Suprapubic skin (tissue), 4 donors: Measurements from ENCODE around the gene LAIR2. TPM values are rescaled to one million over a fixed set of nuclear protein-coding genes. Genes with fewer than 3 reads are reported as not detected.

Source experiments
- DNase-seq, 2 donors: peaks; one replicate each; pipeline ENCODE4 v3.0.0-alpha.2; 2019; ENCODE audit warnings: low spot score in 2 of 2
- H3K27ac ChIP-seq: fragments of 200-600 bp; sonication (generic); one replicate; pipeline ENCODE4 v1.5.1; 2019
- H3K27me3 ChIP-seq: fragments of 200-600 bp; sonication (generic); one replicate; pipeline ENCODE4 v1.5.1; 2019
- H3K36me3 ChIP-seq: fragments of 200-600 bp; sonication (generic); one replicate; pipeline ENCODE4 v1.5.1; 2019
- H3K4me1 ChIP-seq: fragments of 200-600 bp; sonication (generic); one replicate; pipeline ENCODE4 v1.5.1; 2019
- H3K4me3 ChIP-seq: fragments of 200-600 bp; sonication (generic); one replicate; pipeline ENCODE4 v1.5.1; 2019; ENCODE audit warnings: mild to moderate bottlenecking
- H3K9me3 ChIP-seq: fragments of 200-600 bp; sonication (generic); one replicate; pipeline ENCODE4 v1.5.1; 2019
- EP300 ChIP-seq: sonication (generic); formaldehyde crosslinking; IDR thresholded peaks from one replicate; pipeline ENCODE4 v1.6.1; 2017; ENCODE audit warnings: antibody characterized with exemption
- POLR2A ChIP-seq, 2 donors: fragments of 450-650 bp; IDR thresholded peaks; one replicate each; pipeline ENCODE4 v1.6.1; 2017; ENCODE audit warnings: antibody characterized with exemption in 2 of 2, mild to moderate bottlenecking in 2 of 2, moderate library complexity in 2 of 2
- POLR2AphosphoS5 ChIP-seq, 3 donors: sonication (generic); formaldehyde crosslinking; IDR thresholded peaks; one replicate each; pipeline ENCODE4 v1.6.1; 2017; ENCODE audit warnings: antibody characterized with exemption in 3 of 3
- WGBS: methylation state at CpG from one replicate; pipeline ENCODE4 v1.1.5; 2018; 5-methylcytosine and 5-hydroxymethylcytosine counted together
- total RNA-seq, 4 donors: library from RNA; depleted of rRNA; stranded (reverse); fragments of >200 nt; gene quantifications; one replicate each; pipeline ENCODE4 v1.1.0, GENCODE V29; 2016
- TF ChIP-seq, protein P1 (sequence below), 2 donors: fragments of 200-600 bp in 1 of 2; fragments of 450-650 bp in 1 of 2; sonication (generic) in 1 of 2; IDR thresholded peaks; one replicate each; pipeline ENCODE4 v1.5.1; 2016 to 2019; ENCODE audit warnings: antibody characterized with exemption in 2 of 2, mild to moderate bottlenecking in 1 of 2, moderate library complexity in 1 of 2

The LAIR2 gene
- total RNA-seq, 4 donors from 2014 or later, result not detected

DNA sequence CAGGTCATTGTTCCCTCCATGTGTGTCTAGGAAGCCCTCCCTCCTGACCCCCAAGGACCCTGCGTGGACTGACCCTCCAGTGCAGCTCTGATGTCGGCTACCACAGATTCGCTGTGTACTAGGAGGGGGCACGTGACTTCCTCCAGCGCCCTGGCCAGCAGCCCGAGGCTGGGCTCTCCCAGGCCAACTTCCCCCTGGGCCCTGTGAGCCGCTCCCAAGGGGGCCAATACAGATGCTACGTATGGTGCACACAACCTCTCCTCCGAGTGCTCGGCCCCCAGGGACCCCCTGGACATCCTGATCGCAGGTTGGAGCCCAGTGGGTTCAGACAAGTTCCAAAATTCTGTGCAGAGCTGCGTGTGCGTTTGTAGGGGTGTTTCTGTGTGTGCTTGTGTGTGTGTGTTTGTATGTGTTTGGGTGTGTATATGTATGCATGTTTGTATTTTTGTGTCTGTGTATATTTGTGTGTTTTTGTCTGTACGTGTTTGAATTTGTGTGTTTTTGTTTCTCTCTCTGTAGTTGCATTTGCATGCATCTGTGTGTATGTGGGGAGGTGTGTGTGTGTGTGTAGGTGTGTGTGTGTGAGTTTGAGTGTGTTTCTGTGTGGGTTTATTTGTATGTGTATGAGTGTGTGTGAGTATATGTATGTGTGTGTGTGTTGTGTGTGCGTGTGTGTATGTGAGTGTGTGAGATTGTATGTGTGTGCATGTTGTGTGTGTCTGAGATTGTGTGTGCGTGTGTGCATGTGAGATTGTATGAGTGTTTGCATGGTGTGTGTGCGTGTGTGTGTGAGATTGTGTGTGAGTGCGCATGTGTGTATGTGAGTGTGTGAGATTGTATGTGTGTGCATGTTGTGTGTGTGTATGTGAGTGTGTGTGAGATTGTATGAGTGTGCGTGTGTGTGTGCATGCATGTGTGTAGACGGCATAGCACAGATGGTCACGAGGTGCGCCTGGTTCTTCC, 49.6 kb downstream of the LAIR2 start:
- WGBS, result 78% methylated on average over 19 of the region's 22 CpGs

DNA sequence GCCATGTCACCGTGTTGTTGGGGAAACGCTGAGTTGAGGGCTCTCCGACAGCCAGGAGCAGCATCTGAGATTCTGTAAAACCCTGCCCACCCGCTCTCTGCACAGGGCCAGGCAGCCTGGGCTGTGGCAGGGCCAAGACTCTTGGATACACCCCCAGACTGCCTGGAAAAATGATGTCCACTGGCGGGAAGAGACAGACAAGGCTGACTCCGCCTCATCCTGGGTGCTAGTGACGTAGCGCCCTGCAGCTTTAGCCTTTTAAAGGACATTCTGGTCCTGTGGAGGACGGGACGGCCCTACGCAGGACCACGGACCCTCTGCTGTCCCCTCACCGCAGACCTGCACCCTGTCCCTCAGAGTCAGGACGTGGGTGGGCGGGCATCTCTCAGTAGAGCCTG, 50.3 kb downstream of the LAIR2 start:
- TF ChIP-seq POLR2AphosphoS5 (IDR thresholded peaks at IDR 0.05), result no peak
- no peak for TF ChIP-seq EP300
- TF ChIP-seq POLR2A (IDR thresholded peaks at IDR 0.05), result no peak
- Histone ChIP-seq H3K27ac (no peak overlapping the region), H3K9me3 (no peaks in the 10 kb centered on the region), H3K4me1 (no peaks in the 10 kb centered on the region), H3K36me3 (no peaks in the 10 kb centered on the region), H3K27me3 (peaks cover 5% of the 10 kb centered on the region), H3K4me3 (no peak overlapping the region)
- DNase-seq, result no peak
- 78% methylated on average over 4 of the region's 15 CpGs for WGBS

More for the DNA sequence above, 49.6 kb downstream of the LAIR2 start:
- Histone ChIP-seq H3K4me1 (no peaks in the 10 kb centered on the region), H3K36me3 (no peaks in the 10 kb centered on the region), H3K4me3 (no peak overlapping the region), H3K9me3 (no peaks in the 10 kb centered on the region), H3K27me3 (peaks cover 5% of the 10 kb centered on the region), H3K27ac (no peak overlapping the region)
- TF ChIP-seq EP300 (no peak), POLR2AphosphoS5 (IDR thresholded peaks at IDR 0.05) (no peak), POLR2A (IDR thresholded peaks at IDR 0.05) (no peak)
- TF ChIP-seq, protein P1, sequence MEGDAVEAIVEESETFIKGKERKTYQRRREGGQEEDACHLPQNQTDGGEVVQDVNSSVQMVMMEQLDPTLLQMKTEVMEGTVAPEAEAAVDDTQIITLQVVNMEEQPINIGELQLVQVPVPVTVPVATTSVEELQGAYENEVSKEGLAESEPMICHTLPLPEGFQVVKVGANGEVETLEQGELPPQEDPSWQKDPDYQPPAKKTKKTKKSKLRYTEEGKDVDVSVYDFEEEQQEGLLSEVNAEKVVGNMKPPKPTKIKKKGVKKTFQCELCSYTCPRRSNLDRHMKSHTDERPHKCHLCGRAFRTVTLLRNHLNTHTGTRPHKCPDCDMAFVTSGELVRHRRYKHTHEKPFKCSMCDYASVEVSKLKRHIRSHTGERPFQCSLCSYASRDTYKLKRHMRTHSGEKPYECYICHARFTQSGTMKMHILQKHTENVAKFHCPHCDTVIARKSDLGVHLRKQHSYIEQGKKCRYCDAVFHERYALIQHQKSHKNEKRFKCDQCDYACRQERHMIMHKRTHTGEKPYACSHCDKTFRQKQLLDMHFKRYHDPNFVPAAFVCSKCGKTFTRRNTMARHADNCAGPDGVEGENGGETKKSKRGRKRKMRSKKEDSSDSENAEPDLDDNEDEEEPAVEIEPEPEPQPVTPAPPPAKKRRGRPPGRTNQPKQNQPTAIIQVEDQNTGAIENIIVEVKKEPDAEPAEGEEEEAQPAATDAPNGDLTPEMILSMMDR (IDR thresholded peaks at IDR 0.05), result no peak
- no peak for DNase-seq

DNA sequence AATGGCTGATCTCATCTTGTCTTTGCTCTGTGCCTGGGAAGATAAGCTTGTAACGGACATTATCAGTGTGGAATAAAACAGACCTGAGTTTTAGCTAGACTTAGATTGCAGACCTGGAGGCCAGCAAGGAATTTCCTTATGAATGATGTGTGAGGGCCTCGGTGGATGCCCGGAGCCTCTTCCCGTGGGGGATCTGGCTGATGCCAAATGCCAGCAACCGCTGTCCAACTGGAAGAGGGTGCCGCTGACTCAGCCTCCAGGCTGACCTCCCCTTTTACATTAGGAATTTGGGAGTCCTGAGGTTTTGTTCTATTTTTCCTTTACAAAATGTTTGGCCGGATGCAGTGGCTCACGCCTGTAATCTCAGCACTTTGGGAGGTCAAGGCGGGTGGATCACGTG, 51.4 kb downstream of the LAIR2 start:
- 93% methylated on average over 10 of the region's 10 CpGs for WGBS
- DNase-seq, result no peak

DNA sequence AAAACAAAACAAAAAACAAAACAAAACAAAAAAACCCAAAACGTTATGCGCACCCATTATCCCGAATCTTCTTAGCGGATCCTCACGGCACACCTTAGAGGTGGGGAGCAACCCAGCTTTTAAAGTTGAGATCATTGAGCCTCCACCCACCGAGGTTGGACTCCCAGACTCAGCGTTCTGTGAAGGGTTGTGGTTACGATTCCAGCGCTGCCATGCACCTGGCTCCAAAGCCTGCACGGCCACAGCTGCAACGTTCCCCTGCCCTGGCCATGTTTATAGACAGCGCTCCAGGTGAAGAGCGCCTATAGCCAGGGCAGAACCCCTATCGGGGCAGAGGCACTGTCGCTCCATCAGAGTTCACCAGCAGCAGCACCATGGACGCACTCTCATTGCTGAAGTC, 52.3 kb downstream of the LAIR2 start:
- H3K36me3 ChIP-seq, result no peaks in the 10 kb centered on the region
- WGBS, result 82% methylated on average over 11 of the region's 16 CpGs
- DNase-seq, result no peak

More for the DNA sequence above, 51.4 kb downstream of the LAIR2 start:
- Histone ChIP-seq H3K36me3 (no peaks in the 10 kb centered on the region), H3K9me3 (no peaks in the 10 kb centered on the region), H3K4me1 (no peaks in the 10 kb centered on the region), H3K27ac (no peak overlapping the region), H3K4me3 (no peak overlapping the region), H3K27me3 (peaks cover 5% of the 10 kb centered on the region)
- TF ChIP-seq, protein P1 (IDR thresholded peaks at IDR 0.05), result no peak
- TF ChIP-seq POLR2A (IDR thresholded peaks at IDR 0.05) (no peak), POLR2AphosphoS5 (IDR thresholded peaks at IDR 0.05) (no peak), EP300 (no peak)

DNA sequence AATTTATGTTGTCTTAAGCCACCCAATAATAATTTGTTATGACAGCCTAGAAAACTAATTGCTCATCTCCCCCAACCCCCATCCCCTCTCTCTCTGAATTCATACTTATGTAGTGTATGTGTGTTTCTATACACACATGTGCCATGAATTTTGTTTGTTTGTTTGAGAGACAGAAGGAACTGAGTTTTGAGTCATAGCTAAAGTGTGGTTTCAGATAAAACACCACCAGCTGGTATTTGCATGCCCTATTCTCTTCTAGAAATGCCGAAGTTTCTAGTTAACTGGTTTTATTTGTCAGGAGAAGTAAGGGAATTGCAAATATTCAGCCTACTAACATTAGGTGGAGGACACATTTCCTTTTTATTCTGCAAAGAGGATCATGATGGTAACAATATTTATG, 53.6 kb downstream of the LAIR2 start:
- DNase-seq, result no peak
- H3K27ac ChIP-seq, result no peak overlapping the region
- no peaks in the 10 kb centered on the region for H3K4me1 ChIP-seq
- H3K27me3 ChIP-seq, result peaks cover 5% of the 10 kb centered on the region
- H3K4me3 ChIP-seq, result no peak overlapping the region
- H3K36me3 ChIP-seq, result no peaks in the 10 kb centered on the region
- TF ChIP-seq POLR2AphosphoS5 (IDR thresholded peaks at IDR 0.05) (no peak), EP300 (no peak)
- TF ChIP-seq, protein P1 (IDR thresholded peaks at IDR 0.05), result no peak
- no peaks in the 10 kb centered on the region for H3K9me3 ChIP-seq
- WGBS, result 85% methylated on average over 1 of the region's 1 CpG

More for the DNA sequence above, 52.3 kb downstream of the LAIR2 start:
- Histone ChIP-seq H3K27ac (no peak overlapping the region), H3K27me3 (peaks cover 5% of the 10 kb centered on the region), H3K4me3 (no peak overlapping the region), H3K4me1 (no peaks in the 10 kb centered on the region), H3K9me3 (no peaks in the 10 kb centered on the region)
- TF ChIP-seq POLR2AphosphoS5 (IDR thresholded peaks at IDR 0.05), result no peak
- TF ChIP-seq, protein P1 (IDR thresholded peaks at IDR 0.05), result no peak
- TF ChIP-seq EP300, result no peak
- TF ChIP-seq POLR2A (IDR thresholded peaks at IDR 0.05), result no peak
